COLO829 (cell line): ENCODE results near the gene SPHK2.
"Not testable (repeated sequence)": the region's sequence is repeated elsewhere in the genome, so short reads cannot be mapped to it uniquely, and the experiment has no call there.

ENCODE experiments used
- DNase-seq: peaks from one replicate; pipeline ENCODE4 v3.0.0; 2012; ENCODE audit warnings: low spot score

SPHK2 gene

DNA sequence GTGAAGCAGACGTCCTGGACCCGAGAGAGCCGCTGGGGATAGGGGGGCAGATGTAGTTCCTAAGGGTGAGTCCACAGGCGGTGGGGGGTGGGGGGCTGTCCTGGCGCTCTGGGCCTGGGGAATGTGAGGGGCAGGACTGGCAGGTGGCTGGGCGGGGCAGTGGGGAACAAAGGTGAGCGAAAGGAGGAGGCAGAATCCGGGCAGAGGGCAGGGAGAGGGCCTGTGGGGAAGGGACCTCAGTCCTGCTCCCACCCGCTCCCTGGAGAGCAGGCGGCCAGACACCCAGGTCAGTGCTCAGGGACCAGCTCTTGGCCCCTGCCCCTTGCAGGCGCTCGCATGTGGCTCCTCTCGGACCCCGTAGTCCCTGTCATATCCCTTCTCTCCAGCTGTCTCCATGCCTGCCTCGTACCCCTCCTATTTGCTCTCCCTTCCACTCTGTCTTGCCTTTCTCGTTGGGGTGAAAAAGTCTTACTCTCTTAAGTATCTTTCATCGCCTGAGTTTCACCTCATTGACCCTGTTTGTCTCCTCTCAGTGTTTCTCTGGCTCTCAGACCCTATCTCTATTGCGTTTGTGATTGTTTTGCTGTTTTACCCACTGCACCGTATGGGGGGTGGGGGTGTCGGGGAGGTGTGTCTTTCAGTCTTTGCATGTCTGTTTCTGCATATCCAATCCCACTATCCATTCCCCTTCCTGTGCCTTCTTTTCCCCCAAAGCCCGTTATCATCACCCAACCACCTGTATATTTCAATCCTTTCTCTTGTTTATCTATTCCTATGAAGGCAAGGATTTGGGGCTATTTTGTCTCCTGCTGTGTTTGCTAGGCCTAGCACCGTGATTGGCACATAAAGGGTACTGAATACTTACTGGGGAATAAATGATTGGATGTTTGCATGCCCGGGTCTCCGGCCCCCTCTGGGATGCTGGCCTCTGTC lies 5.8 kb downstream of the SPHK2 start:
- DNase-seq = no peak

- DNase-seq = no peak
These were observed 6.6 kb downstream of the SPHK2 start for GRCh38 chr19:48625891-48626327.

- no peak for DNase-seq
These were observed 8.0 kb downstream of the SPHK2 start for GRCh38 chr19:48627201-48627864.

- DNase-seq = no peak
These were observed 8.6 kb downstream of the SPHK2 start for GRCh38 chr19:48627865-48628314.

DNA sequence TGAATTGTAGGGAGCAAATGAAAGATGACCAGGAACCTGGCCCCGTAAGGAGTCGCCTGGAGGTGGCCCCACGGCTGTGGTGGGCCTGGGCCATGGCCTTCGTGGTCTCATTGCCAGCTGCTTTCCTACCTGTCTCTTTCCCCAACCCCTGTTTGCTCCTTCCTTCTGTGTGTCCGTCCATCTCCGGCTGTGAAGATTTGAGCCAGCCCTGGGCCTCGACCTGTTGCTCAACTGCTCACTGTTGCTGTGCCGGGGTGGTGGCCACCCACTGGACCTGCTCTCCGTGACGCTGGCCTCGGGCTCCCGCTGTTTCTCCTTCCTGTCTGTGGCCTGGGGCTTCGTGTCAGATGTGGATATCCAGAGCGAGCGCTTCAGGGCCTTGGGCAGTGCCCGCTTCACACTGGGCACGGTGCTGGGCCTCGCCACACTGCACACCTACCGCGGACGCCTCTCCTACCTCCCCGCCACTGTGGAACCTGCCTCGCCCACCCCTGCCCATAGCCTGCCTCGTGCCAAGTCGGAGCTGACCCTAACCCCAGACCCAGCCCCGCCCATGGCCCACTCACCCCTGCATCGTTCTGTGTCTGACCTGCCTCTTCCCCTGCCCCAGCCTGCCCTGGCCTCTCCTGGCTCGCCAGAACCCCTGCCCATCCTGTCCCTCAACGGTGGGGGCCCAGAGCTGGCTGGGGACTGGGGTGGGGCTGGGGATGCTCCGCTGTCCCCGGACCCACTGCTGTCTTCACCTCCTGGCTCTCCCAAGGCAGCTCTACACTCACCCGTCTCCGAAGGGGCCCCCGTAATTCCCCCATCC lies 9.4 kb downstream of the SPHK2 start:
- no peak for DNase-seq

DNA sequence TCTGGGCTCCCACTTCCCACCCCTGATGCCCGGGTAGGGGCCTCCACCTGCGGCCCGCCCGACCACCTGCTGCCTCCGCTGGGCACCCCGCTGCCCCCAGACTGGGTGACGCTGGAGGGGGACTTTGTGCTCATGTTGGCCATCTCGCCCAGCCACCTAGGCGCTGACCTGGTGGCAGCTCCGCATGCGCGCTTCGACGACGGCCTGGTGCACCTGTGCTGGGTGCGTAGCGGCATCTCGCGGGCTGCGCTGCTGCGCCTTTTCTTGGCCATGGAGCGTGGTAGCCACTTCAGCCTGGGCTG lies 9.9 kb downstream of the SPHK2 start:
- DNase-seq = no peak

DNA sequence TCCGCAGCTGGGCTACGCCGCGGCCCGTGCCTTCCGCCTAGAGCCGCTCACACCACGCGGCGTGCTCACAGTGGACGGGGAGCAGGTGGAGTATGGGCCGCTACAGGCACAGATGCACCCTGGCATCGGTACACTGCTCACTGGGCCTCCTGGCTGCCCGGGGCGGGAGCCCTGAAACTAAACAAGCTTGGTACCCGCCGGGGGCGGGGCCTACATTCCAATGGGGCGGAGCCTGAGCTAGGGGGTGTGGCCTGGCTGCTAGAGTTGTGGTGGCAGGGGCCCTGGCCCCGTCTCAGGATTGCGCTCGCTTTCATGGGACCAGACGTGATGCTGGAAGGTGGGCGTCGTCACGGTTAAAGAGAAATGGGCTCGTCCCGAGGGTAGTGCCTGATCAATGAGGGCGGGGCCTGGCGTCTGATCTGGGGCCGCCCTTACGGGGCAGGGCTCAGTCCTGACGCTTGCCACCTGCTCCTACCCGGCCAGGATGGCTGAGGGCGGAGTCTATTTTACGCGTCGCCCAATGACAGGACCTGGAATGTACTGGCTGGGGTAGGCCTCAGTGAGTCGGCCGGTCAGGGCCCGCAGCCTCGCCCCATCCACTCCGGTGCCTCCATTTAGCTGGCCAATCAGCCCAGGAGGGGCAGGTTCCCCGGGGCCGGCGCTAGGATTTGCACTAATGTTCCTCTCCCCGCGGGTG lies 10.4 kb downstream of the SPHK2 start:
- DNase-seq = no peak

GRCh38 chr19:48630296-48631063 lies 11.2 kb downstream of the SPHK2 start:
- DNase-seq = no peak

DNA sequence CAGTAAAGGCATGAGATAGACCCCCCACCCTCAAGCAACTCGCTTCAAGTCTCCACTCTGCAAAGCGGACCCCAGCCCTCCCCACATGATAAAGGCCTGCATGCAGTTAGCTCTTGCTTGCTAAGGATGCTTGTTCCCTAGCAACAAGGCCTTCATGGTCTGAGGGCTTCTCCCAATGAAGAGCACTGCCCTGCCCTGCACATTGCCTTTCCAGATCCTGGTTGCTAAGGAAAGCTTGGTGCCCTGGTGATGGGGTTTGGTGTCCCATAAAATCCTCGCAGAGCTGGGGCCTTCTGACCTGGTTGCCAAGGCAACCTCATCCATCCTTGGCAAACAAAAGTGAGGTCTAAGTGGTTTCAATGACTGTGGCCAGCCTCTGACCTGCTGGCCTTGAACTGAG lies 11.9 kb downstream of the SPHK2 start:
- DNase-seq = no peak

GRCh38 chr19:48632286-48632685 lies 13.0 kb downstream of the SPHK2 start:
- not testable (repeated sequence) for DNase-seq

DNA sequence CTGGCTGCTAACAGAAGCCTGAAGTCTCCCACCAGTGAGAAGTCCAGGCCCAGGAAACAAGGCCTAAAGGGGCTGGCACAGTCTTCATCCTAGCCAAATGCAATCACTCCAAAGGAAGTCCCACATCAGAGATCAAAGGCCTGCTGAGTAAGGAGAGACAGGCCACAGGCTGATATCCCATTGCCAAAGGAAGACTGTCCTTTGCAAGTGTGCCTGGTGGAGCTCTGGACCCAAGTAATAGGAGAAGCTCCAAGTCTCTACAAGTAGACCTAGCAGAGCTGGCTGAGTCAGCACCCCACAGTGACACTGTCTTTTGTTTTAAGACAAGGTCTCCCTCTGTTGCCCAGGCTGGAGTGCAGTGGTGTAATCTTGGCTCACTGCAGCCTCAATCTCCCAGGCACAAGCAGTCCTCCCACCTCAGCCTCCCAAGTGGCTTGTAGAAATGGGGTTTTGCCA lies 13.4 kb downstream of the SPHK2 start:
- no peak for DNase-seq

DNA sequence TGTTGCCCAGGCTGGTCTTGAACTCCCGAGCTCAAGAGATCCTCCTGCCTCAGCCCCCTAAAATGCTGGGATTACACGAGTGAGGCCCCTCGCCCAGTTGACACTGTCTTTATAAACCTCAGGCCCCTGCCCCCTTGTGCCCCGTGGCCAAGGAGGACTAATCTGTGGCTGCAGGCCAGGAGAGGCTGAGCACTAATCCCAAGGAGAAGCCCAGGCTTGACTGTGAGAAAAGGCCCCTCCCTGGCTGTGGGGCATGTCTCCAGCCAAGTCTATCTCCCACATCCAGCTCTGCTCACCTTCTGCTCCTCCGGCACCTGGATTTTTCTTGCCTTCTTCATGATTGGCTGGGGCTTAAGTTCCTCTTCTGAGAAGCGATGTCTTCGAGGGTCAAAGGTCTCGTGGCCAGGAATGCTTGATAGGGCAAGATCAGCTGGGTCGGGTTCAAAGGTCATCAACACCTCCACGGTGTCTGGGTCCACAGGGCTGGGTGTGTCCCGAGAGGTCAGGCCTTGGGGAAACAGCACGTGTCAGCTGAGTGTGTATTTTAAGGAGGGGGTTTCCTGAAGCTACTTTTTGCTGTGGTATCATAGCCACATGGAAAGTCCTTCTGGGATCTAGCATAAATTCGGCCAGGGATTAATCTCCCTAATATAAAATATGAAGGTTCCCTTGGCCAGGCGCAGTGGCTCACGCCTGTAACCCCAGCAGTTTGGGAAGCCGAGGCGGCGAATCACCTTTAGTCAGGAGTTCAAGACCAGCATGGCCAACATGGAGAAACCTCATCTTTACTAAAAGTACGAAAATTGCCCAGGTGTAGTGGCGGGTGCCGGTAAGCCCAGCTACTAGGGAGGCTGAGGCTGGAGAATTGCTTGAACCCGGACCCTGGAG lies 14.1 kb downstream of the SPHK2 start:
- DNase-seq = no peak

GRCh38 chr19:48634036-48634342 lies 14.7 kb downstream of the SPHK2 start:
- DNase-seq = no peak

GRCh38 chr19:48634424-48635262 lies 15.3 kb downstream of the SPHK2 start:
- DNase-seq = peak; percentile 85

GRCh38 chr19:48635263-48635965 lies 16.1 kb downstream of the SPHK2 start:
- peak; percentile 63 for DNase-seq

GRCh38 chr19:48635966-48636858 lies 16.9 kb downstream of the SPHK2 start:
- DNase-seq = no peak

- DNase-seq = no peak
These were observed 17.6 kb downstream of the SPHK2 start, which contains the start of gene DBP for GRCh38 chr19:48636859-48637448. TSS of gene DBP (minus strand) at chr19:48637379. CDS start at chr19:48636994, 385 bp downstream.
